ENCODE results near the gene COL23A1. TPM values are rescaled to one million over a fixed set of nuclear protein-coding genes. Genes with fewer than 3 reads are reported as not detected.
"Not testable (repeated sequence)": the region's sequence is repeated elsewhere in the genome, so short reads cannot be mapped to it uniquely, and the experiment has no call there.

COL23A1 gene
- total RNA-seq, 1 donor from 2014 or later = 20.4 TPM

- DNase-seq (no peak), ATAC-seq (no peak)
- intact Hi-C loops (cut with micrococcal nuclease) = no loop called here
Measured at GRCh38 chr5:178259623-178260536, 330.3 kb downstream of the COL23A1 start.

- DNase-seq = no peak
- no peak for ATAC-seq
- intact Hi-C loops (cut with micrococcal nuclease) = no loop called here
Measured at GRCh38 chr5:178257650-178258049, 332.5 kb downstream of the COL23A1 start.

GRCh38 chr5:178256746-178257145, 333.4 kb downstream of the COL23A1 start:
- DNase-seq (no peak), ATAC-seq (no peak)
- intact Hi-C loops (cut with micrococcal nuclease) = no loop called here

DNA sequence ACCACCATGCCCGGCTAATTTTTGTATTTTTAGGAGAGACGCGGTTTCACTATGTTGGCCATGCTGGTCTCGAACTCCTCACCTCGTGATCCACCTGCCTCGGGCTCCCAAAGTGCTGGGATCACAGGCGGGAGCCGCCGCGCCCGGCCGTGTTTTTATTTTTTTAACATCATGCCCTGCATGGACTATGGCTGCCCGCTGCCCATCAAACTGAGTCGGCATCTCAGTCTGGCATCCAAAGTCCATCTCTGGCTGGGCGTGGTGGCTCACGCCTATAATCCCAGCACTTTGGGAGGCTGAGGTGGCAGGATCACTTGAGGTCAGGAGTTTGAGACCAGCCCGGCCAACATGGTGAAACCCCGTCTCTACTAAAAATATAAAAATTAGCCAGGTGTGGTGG, 336.6 kb downstream of the COL23A1 start:
- DNase-seq; ATAC-seq; intact Hi-C loops (cut with micrococcal nuclease): not testable (repeated sequence)

DNA sequence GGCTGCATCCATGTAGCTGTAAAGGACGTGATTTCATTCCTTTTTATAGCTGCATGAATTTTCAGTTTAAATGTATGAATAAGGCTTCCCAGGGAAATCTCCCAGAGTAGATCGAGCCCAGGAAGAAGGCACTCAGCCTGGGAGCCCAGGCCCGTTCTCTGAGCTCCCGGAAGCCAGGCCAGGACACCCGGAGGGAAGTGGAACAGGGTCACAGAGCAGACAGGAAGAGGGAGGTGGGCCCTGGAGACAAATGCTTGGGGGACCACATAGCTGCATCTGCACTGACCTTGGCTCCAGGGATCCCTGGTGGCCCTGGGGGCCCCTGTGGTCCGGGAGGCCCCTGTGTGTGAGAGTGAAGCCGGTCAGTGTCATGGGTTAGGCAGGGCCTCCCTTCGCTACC, 337.9 kb downstream of the COL23A1 start:
- intact Hi-C loops (cut with micrococcal nuclease) = no loop called here
- no peak for ATAC-seq
- no peak for DNase-seq

GRCh38 chr5:178250263-178250662, 339.9 kb downstream of the COL23A1 start:
- ATAC-seq (peak; percentile 54), DNase-seq (no peak)
- intact Hi-C loops (cut with micrococcal nuclease) = no loop called here

GRCh38 chr5:178249191-178249989, 340.8 kb downstream of the COL23A1 start:
- DNase-seq (peak; percentile 76), ATAC-seq (peak; percentile 89)
- intact Hi-C loops (cut with micrococcal nuclease) = no loop called here

- DNase-seq = no peak
- intact Hi-C loops (cut with micrococcal nuclease) = no loop called here
- ATAC-seq = no peak
Measured at GRCh38 chr5:178248750-178249149, 341.4 kb downstream of the COL23A1 start.

DNA sequence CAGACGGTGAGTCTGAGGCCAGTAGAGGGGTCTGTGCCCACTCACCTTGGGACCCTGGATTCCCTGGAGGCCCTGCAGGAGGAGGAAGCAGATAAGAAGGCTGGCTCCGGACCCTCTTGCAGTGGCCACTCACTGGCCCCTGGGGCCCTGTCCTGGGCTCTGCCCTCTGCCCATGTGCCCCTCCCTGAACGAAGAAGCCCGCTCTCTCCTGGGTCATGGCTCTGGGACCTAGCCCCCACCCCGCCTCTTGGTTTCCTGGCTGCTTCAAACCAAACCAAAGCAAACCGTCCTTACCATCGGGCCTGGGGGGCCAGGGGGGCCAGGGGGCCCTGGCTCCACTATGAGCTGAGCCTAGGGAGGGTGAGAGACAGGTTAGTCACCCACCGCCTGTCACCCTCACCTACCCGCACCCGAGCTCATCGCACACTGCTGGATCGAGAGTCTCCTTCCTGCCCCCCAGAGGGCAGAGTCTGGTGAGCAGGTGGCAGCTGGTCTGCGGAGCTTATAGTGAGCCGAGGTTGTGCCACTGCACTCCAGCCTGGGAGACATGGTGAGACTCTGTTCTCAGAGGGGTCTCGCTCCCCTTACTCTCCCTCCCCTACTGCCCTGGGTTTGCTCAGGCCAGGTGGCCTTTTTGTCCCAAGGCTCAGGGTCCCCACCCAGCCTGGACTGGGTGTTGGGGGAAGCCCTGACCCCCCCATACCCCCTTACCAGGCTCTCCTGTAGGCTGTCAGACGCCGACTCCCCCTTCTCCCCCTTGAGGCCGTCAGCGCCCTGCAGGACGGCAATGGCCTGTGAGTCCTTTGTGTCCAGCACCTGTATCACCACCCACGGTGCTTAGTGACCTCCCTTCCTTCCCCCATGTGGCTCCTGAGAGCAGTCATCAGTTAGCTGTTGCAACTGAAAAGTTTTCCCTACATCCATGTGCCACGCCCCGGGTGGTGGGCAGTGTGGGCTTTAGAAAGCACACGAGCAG, 342.4 kb downstream of the COL23A1 start:
- intact Hi-C loops (cut with micrococcal nuclease) = no loop called here
- no peak for DNase-seq
- no peak for ATAC-seq

GRCh38 chr5:178246624-178247279, 343.4 kb downstream of the COL23A1 start:
- no peak for DNase-seq
- intact Hi-C loops (cut with micrococcal nuclease) = no loop called here
- no peak for ATAC-seq

DNA sequence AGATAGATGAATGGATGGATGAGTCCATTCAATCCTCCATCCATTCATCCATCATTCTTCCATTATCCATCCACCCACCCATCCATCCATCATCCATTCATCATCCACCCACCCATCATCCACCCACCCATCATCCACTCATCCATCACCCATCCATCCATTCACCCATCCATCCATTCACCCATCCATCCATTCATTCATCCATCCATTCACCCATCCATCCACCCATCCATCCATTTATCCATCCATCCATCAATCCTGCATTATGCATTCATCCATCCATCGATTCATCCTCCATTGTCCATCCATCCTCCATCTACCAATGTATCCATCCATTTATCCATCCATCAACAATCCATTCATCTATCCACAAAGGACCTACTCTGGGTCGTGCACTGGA, 344.8 kb downstream of the COL23A1 start:
- ATAC-seq (no peak), DNase-seq (no peak)
- intact Hi-C loops (cut with micrococcal nuclease) = no loop called here

DNA sequence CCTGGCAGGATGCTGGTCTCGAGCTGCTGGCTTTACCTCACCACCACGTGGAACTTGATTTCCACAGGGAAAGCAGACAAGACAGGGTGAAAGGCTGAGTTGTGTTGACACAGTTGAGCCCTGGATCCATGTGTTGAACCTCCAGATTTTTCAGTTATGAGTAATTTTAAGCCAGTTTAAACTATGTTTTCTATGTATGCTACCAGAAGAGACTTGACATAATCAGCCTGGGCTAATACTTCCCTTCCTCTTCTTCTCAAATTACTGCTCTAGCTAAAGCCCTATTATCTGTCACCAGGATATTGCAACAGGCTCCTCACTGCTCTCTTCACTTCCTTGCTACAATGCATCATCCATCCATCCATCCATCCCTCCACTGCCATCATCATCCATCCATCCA, 345.6 kb downstream of the COL23A1 start:
- ATAC-seq = no peak
- intact Hi-C loops (cut with micrococcal nuclease) = no loop called here

GRCh38 chr5:178242416-178242815, 347.8 kb downstream of the COL23A1 start:
- ATAC-seq (peak; percentile 76), DNase-seq (peak; percentile 71)
- intact Hi-C loops (cut with micrococcal nuclease) = no loop called here

More for the DNA sequence above, 345.6 kb downstream of the COL23A1 start:
- no peak for DNase-seq

DNA sequence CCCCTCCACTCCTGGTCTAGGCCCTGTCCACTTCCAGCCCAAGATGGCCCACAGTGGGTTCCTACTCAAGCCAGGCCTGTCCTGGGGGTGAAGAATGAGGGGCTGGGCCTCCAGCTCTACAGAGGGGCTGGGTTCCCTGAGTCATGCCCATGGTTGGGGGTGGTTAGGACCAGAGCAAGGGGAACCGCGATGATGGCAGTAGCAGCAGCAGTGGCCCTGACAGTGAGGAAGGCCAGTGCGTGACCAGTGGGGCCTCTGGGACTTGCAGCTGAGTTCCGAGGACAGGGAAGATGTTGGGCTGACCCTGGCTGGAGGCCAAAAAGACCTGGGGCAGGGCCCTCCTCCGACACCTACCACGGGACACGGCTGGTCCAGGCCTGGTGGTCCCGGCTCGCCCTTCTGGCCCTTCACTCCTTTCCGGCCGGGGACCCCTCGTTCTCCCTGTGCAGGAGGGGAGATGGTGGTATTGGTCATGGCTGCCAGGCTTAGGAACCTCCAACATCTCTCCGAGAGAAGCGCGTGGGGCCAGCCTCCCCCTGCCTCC, 348.4 kb downstream of the COL23A1 start:
- intact Hi-C loops (cut with micrococcal nuclease) = no loop called here
- ATAC-seq (no peak), DNase-seq (no peak)

DNA sequence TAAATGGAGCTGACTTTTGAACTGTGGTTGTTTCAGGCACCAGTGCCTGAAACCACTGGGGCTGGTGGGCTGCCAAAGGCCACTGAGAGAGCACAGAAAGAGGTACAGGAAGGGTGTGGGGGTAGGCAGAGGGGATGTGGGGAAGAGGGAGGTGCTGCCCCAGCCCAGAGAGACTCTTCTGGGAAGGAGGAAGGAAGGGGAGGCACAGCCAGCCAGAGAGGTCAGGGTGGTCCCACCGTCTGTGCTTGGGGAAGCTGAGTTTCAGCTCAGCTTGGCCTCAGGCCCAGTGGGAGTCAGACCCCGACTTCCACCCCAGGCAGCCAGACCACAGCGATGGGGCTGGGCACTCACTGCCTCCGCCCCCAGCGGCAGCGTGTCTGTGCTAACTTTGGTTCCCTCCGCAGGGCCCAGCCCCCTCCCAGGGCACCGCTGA, 348.9 kb downstream of the COL23A1 start:
- ATAC-seq (peak; percentile 26), DNase-seq (peak; percentile 63)
- intact Hi-C loops (cut with micrococcal nuclease) = no loop called here

DNA sequence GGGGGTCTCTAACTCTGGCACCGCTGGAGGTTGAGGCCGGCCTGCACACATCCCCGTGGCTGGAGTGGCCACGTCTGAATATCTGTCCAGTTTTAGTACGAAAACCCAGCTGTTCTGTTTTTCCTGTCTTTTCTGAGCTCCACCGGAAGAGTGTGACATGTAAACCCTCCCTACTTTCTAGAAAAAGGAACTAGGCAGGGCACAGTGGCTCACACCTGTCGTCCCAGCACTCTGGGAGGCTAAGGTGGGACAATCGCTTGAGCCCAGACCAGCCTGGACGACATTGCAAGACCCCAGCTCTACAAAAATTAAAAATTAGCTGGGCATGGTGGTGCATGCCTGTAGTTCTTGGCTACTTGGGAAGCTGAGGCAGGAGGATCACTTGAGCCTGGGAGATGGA, 349.4 kb downstream of the COL23A1 start:
- intact Hi-C loops (cut with micrococcal nuclease) = no loop called here
- ATAC-seq (no peak), DNase-seq (no peak)

DNA sequence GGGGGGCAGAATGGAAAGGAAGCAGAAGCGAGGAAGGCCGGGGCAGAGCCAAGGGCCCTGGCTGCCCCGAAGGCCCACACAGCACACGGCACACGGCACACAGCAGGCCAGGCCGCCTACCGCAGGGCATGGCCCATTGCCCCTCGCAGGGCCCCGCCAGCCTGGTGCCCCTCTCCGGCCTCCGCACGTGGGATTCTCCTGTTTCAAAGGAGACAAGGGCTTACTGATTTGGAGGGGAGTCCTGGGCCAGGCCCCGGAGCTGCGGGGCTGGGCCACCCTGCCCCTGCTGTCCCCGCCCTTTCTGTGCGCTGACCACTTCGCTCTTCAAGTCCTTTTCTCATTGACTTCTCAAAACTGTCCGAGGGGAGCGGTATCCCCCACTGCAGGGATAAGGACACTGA, 349.9 kb downstream of the COL23A1 start:
- DNase-seq = no peak
- intact Hi-C loops (cut with micrococcal nuclease) = no loop called here
- ATAC-seq = no peak

GRCh38 chr5:178239626-178240301, 350.4 kb downstream of the COL23A1 start:
- ATAC-seq; intact Hi-C loops (cut with micrococcal nuclease); DNase-seq: not testable (repeated sequence)

All from left ventricle myocardium superior (tissue), 1 donor.